Activated naive CD4-positive, alpha-beta T cell treated with anti-CD3 and anti-CD28 coated beads, Interleukin-2, amount 50 U/mL, for 72 hours (primary cell): ENCODE measurements around the gene GALNT18. TPM values are rescaled to one million over a fixed set of nuclear protein-coding genes. Genes with fewer than 3 reads are reported as not detected.

Experiments
- ATAC-seq, 2 donors: fragments of 150-1000 bp; cut with Tn5 transposase; 2 replicates each; pipeline ENCODE4 v1.10.0; 2021; ENCODE audit warnings: mild to moderate bottlenecking in 2 of 2, moderate library complexity in 2 of 2
- DNase-seq, 2 donors: peaks; one replicate each; pipeline ENCODE4 v3.0.0; 2021 to 2022; ENCODE audit warnings: low spot score in 2 of 2
- H3K27ac Mint-ChIP-seq, 2 donors: one replicate each; pipeline ENCODE4 v1.8.0; 2022; ENCODE audit warnings: mild to moderate bottlenecking in 2 of 2, mixed read lengths in 2 of 2
- H3K36me3 Mint-ChIP-seq, 2 donors: one replicate each; pipeline ENCODE4 v1.8.0; 2022; ENCODE audit warnings: mixed read lengths in 2 of 2
- H3K9me3 Mint-ChIP-seq, 2 donors: one replicate each; pipeline ENCODE4 v1.8.0; 2022; ENCODE audit warnings: mixed read lengths in 2 of 2
- total RNA-seq, 2 donors: library from RNA; stranded (reverse); gene quantifications; one replicate each; pipeline ENCODE4 v1.2.3, GENCODE V29; 2022

Gene GALNT18
- total RNA-seq, 2 donors from 2014 or later = 2.0 to 19.2 TPM

DNA sequence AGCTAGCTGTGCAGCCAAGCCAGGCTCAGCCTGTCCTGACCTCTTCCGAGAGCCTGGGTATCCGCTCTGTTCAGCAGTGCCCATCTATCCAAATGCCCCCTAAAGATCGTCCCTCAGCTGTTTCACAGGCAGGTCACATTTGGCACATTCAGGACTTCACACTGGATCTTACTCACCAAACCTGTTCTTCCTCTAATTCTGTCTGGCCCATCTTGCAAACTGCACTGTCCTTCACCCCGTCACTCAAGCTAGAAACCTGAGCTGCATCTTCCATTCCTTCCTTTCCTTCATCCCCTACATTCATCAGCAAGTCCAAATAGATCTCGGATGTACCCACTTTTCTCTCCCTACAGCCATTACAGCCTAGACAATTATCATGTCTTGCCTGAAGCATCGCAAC lies 208.0 kb downstream of the GALNT18 start:
- DNase-seq (no peak), ATAC-seq (no peak)
- H3K27ac Mint-ChIP-seq = no peak overlapping the region
- no peaks in the 10 kb centered on the region for H3K36me3 Mint-ChIP-seq
- H3K9me3 Mint-ChIP-seq = no peaks in the 10 kb centered on the region

DNA sequence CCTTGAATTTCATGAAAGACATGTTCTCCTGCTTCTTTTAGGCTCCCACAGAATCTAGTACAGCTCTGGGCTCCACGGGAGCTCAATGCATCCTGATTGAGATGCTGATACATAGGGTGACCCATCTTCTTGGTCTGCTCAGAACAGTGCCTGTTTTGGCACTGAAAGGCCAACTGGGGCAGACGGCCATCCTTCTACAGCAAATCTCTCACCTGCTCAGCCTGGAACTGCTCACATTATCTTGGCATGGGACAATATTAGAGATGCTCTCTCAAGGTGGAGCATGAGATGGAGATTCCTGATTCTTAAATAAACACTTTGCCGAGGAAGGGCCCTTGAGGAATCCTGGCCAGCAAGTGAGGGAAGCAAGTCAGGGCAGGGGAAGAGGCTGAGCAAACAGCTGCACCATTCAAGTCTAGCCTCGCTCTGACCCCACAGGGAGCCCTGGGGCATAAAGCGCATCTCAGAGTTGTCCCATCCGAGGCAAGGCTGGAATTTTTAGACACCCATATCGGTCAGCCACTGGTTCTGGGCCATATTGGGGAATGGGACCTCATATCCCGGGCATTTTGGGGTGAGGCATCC lies 210.3 kb downstream of the GALNT18 start:
- H3K27ac Mint-ChIP-seq = no peak overlapping the region
- no peaks in the 10 kb centered on the region for H3K36me3 Mint-ChIP-seq
- DNase-seq (no peak), ATAC-seq (no peak)
- no peaks in the 10 kb centered on the region for H3K9me3 Mint-ChIP-seq

DNA sequence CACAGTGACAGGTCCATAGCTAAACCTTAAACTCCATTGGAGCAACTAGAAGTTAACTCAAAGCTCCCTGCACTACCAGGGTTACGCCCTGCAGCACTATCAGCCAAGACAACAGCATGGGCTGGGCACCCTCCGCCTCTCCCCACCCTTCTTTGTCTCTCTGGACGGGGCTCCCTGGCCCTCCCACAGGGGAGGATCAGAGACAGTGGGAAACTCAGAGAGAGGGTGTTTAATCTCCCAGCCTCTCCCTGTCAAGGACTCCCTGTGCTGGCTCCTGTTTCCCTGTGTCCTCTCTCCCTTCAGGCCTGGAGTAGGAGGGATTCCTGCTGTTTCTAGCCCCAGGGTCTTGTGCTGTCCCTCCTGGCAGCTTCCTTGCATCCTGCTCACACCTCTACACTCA lies 211.9 kb downstream of the GALNT18 start:
- Mint-ChIP-seq H3K36me3 (no peaks in the 10 kb centered on the region), H3K9me3 (no peaks in the 10 kb centered on the region), H3K27ac (no peak overlapping the region)
- DNase-seq (no peak), ATAC-seq (no peak)

DNA sequence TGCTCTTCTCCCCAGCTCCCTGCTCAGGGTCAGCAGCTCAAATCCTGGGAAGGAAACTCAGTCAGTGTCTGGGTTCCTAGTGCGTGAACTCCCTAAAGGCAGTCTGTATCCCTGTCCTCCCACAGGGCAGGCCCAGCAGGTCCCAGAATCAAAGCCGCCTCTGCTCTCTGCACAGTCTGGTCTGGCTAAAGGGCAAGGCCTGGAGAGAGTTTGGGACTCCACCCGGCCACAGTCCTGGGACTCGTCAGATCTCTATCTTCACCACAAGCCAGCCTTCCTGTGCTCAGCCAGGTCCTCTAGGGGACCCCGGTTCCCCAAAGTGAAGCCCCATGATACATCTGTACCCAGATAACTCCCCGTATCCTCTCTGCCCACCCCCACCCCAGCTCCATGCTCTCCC lies 212.6 kb downstream of the GALNT18 start:
- DNase-seq = no peak
- Mint-ChIP-seq H3K27ac (no peak overlapping the region), H3K36me3 (no peaks in the 10 kb centered on the region), H3K9me3 (no peaks in the 10 kb centered on the region)
- ATAC-seq = no peak

DNA sequence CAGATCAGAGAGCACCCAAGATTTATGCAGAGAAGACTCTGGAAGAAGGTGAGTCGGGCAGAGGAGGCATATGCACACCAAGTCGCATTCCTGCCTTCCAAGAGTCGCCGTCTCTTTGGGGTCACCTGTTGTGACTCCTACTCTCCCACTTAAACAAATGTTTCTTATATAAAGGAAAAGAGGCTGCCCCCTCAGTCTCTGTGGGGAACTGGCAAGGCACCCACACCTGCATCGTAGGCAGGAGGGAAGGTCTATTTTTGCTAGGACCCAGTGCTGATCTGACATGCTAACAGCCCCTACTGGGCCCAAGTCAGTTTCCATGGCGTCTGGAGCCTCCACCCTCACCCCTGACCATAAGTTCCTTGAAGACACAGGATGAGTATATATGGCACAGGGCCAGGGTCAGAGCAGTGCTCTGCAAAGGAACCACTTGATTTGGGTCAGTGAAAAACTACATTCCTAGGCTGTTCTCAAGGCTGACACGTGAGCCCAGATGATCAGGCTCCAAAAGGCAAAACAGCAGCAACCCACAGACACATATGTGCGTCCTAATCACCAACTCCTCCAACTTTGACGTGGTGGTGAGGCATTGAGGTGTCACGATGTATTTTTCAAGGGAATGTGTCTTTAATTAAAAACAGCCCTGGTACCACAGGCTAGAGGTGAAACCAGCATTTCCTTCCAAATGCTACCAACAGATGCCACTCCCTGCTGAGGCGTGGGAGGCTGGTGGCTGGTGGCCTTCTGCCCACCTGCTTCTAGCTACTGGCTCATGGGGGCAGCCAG lies 213.2 kb downstream of the GALNT18 start:
- no peaks in the 10 kb centered on the region for H3K9me3 Mint-ChIP-seq
- ATAC-seq (no peak), DNase-seq (no peak)
- no peak overlapping the region for H3K27ac Mint-ChIP-seq
- H3K36me3 Mint-ChIP-seq = no peaks in the 10 kb centered on the region

DNA sequence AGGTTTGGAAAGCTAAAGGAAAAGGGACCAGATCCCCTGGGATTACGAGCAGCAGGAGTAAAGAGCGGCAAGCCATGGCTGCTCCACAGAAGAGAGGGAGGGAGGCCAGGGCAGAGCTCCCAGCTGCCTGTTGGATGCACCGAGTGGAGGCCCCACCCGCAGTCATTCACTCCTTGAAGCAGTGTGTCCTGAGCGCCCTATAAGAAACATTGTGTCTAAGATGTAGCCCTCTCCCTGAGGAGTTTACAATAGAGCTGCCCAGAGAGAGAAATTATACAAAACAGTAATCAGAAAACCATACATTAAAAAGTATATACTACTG lies 214.1 kb downstream of the GALNT18 start:
- DNase-seq (no peak), ATAC-seq (no peak)
- Mint-ChIP-seq H3K27ac (no peak overlapping the region), H3K36me3 (no peaks in the 10 kb centered on the region), H3K9me3 (no peaks in the 10 kb centered on the region)

DNA sequence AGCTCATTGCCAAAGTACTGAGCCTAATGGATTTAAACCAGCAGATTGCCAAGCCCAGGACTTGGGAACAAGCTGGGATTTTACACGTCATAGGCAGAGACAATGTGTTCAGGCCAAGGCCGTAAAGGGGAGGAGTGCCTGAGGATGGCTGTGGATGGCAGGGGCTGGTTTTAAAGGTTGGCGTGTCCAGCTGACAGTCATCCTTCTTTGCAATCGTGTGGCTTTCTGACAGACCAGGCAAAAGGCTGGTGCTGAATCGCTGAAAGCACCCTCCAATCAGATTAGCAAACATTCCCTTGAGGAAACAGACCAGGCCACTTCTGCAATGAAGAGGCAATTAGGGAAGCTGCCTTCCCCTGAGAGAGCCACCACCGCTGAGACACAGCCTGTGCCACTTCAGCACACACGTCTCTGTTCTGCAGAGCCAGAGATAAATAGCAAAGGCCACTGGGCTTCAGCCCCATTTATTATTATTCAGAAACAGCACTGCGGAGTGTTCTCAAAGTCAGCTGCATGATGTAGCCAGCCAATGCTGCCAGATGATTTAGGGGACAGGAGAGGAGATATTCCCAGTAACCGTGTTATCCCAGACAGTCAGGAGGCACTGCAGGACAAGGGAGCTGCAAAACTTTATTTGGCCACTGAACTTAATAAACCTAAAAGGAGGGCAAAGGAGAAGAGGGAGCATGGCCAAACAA lies 214.6 kb downstream of the GALNT18 start:
- no peak overlapping the region for H3K27ac Mint-ChIP-seq
- ATAC-seq = no peak
- H3K9me3 Mint-ChIP-seq = no peaks in the 10 kb centered on the region
- H3K36me3 Mint-ChIP-seq = no peaks in the 10 kb centered on the region
- DNase-seq = no peak

DNA sequence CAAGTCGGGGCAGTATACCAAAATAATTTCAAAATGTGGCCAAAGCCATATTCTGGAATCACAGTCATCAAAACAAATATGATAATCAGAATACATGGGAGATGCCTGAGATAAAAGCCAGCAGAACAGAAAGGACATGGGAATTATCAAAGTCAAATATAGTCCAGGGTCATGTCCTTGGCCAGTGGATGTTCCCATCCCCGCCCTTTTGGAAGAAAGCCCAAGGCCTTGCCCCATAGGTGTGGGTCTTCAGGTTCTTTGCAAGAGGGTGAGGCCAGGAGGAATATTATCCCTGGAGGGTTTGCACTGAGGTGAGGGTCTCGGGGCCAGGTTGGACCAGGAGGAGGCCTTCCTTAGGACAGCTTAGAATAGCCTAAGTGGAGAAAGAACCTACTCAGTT lies 215.2 kb downstream of the GALNT18 start:
- ATAC-seq (no peak), DNase-seq (no peak)
- Mint-ChIP-seq H3K9me3 (no peaks in the 10 kb centered on the region), H3K27ac (no peak overlapping the region), H3K36me3 (no peaks in the 10 kb centered on the region)

DNA sequence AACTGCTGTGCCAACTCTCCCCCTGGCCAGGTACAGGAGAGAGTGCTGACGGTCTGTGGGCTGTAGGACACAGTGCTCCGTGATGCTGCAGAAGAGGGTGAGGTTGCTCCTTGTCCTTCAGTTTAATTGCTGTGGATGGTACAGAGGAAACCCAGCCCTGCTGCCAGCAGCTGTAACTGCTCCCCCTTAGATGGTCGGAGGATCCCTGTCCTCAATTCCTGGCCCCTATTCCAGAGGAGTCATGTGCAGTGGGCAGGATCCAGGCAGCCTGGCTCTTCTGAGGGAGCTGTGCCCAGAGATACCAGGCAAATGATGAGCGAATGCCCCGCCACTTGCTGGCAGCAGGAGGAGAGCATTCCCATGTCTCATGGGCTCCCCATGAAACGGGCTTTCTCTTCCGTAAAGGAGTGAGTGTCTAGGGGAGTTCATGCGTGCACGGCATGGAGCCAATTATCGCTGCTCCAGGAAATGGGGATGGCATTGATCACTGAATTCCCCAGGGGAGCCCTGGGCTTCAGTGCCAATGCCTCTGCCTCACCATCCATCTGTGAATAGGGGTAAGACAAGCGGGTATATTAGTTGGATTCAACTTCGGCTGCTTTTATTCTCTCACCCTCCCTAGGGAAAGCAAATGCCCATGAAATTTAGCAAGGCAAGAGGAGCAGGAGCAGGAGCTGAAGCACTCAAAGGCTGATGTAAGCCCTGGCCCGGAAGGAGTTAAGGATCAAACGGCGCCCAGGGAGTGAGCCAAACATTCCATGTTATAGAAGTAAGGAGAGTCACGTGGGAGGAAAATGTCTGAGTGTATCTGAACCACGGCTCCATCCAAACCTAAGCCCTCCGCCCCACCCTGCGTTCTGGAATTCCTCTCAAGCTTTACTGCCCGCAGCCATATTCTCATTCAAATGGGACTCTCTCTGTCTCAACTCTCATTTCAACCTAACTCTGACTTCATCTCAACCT lies 217.8 kb downstream of the GALNT18 start:
- DNase-seq (no peak), ATAC-seq (no peak)
- no peaks in the 10 kb centered on the region for H3K36me3 Mint-ChIP-seq
- H3K27ac Mint-ChIP-seq = no peak overlapping the region
- H3K9me3 Mint-ChIP-seq = no peaks in the 10 kb centered on the region

DNA sequence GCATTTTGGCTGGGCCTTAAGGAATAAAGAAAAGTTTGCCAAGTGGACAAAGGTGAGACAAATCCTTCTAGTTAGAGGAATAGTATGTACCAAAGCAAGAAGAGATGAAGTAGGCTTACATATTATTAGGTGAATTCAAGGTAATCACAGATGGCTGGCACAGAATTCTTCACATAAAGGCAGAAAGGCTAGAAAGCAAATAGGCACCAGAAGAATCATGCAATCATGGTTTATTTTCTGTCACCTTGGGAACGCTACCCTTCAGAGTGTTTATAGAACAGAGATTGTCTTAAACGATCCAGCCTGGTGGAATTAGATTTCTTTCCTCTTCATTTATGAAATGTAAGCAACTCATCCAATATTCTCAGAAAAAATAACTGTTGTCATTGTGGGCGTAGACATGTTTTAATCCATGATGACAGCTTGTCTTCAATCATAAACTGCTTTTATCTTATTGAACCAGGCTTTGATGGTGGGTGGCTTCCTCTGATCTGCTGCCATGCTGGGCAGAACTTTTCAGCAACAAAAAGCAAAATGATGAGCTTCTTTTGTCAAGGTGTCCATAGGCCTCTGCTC lies 219.8 kb downstream of the GALNT18 start:
- no peaks in the 10 kb centered on the region for H3K36me3 Mint-ChIP-seq
- ATAC-seq (no peak), DNase-seq (no peak)
- H3K27ac Mint-ChIP-seq = no peak overlapping the region
- H3K9me3 Mint-ChIP-seq = no peaks in the 10 kb centered on the region

DNA sequence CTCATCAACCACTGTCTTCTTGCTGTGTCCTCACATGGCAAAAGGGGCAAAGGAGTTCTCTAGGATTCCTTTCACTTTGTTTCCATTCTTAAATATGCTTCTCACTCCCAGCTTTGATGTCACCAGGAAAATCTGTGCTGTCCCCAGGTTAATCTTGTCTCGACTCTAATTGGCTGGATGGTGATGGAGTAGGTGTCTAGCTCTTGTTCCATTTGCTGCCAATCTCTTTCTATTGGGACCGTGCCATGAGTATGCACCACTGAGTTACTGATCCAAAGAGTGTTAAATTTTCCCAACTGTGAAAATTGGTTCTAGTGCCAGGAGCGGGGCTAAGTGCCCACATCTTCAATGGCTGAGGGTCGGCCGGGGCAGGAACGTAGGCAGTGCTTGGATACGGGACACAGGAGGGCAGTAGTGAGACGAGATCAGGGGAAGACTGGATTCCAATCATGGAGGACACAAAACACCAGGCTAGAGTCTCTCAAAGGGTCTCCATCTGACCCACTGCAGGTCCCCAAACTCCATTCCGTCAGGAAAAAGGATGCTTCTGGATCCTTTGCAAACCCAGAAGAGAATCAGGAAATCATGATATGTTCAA lies 221.1 kb downstream of the GALNT18 start:
- Mint-ChIP-seq H3K36me3 (no peaks in the 10 kb centered on the region), H3K9me3 (no peaks in the 10 kb centered on the region), H3K27ac (no peak overlapping the region)
- no peak for ATAC-seq
- DNase-seq = no peak

DNA sequence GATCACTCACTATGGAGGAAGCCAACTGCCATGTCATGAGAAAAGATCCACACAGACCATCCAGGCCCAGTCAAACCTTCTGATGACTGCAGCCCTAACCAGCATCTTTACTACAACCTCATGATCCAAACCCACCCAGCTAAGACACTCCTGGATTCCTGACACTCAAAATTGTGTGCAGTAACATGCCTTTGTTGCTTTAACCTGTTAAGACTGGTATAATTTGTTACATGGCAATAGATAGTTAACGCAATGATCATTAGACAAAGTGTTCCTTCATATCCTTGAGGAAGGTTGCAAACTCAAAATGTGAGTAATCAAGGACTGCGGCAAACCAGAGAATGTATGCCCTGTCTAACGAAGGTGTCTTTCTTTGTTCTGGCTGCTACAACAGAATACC lies 221.7 kb downstream of the GALNT18 start:
- Mint-ChIP-seq H3K36me3 (no peaks in the 10 kb centered on the region), H3K9me3 (no peaks in the 10 kb centered on the region), H3K27ac (no peak overlapping the region)
- ATAC-seq (no peak), DNase-seq (no peak)

DNA sequence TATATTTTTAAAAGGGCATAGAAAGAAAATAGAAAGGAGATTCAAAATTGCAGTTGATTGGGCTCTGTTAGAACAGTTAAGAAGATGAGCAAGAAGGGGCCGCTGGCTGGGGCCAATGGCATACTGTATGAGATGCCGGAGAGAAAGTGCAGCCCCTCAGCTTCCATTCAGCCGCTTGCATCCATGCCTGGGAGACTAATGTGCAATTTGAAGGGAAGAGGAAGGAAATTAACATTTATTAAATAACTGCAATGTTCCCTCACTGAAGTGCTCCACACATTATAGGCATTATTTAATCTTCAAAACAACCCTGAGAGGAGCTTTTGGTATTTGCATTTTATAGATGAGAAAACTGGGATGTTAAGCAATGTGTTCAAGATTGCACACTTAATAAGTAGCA lies 224.0 kb downstream of the GALNT18 start:
- DNase-seq (no peak), ATAC-seq (no peak)
- Mint-ChIP-seq H3K36me3 (no peaks in the 10 kb centered on the region), H3K9me3 (no peaks in the 10 kb centered on the region), H3K27ac (no peak overlapping the region)

DNA sequence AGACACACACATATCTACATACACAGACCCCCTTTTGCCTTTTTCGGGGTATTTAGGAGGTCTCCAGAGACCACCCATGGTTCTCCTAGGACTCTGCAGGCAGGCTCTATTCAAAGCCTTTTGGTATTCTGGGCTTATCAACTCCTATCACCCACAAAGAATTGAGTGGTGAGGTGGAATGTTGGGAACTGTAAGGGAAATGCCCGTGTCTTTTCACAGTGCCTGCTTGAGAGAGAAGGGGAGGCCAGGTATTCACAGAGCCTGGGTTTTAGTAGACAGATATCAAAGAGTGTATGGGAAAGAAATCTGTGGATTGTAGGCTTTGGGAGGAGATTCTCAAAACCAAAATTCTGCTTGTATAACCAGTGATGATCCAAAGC lies 224.8 kb downstream of the GALNT18 start:
- Mint-ChIP-seq H3K9me3 (no peaks in the 10 kb centered on the region), H3K36me3 (no peaks in the 10 kb centered on the region), H3K27ac (no peak overlapping the region)
- ATAC-seq = no peak
- DNase-seq = no peak

DNA sequence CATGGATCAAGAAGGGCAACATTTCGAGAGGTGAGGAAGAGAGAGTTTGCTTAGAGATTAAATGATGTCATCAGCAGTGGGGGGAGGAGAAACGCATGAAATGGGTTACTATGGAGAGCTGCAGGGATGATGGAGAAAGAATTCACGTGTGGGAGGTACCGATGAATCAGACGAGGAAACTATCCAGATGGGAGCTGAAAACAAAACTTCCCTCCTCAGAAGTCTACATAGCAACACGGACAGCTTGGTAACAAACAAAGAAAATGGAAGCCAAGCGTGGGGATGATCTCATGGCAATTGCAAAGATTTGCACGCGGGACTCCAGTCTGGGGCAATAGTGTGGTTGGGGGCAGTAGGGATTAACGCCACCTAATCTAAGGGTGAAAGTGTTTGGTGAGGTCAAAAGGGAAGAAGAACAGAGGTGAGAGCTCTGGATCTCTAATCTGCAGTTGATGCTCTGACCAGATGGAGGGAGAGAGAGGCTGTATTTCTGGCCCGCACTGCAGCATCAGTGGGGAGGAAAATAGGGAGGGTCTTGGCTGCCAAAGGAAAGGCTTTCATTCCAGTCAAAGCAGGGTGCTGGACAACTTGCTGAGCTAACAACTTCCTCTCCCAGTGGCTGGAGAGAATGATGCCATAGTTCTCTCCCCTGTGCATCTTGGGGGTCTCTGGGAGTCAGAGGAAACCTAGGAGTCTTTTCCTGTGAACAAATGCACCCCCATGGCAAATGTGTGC lies 225.3 kb downstream of the GALNT18 start:
- no peak for ATAC-seq
- H3K27ac Mint-ChIP-seq = no peak overlapping the region
- H3K9me3 Mint-ChIP-seq = no peaks in the 10 kb centered on the region
- DNase-seq = no peak
- H3K36me3 Mint-ChIP-seq = no peaks in the 10 kb centered on the region

DNA sequence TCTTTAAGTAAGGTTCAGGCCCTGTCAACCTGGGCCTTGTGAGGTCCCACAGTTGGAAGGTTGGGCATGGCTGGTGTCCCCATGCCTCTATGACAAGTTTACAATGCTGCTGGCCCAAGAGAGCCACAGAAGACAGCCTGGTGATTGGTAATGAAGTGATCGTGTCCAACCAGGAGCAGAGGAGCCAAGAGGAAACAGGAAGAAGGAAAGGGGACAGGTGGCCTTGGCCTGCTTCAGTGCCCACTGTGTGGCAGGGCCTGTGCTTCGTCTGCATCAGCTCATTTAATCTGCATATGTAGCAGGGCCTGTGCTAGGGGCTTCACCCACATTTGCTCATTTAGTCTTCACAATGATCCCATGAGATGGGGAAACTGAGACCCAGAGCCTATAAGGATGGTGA lies 226.7 kb downstream of the GALNT18 start:
- no peaks in the 10 kb centered on the region for H3K9me3 Mint-ChIP-seq
- no peaks in the 10 kb centered on the region for H3K36me3 Mint-ChIP-seq
- ATAC-seq (no peak), DNase-seq (no peak)
- peak overlapping the region in 1 of 2 donors; percentile 48 for H3K27ac Mint-ChIP-seq
